K562 (cell line): ENCODE measurements around the gene RCOR1. TPM values are rescaled to one million over a fixed set of nuclear protein-coding genes. Genes with fewer than 3 reads are reported as not detected.

Source experiments
- ATAC-seq: fragments of 200-7000 bp; cut with Tn5 transposase; 3 replicates; pipeline ENCODE4 v1.9.1; 2020; ENCODE audit warnings: moderate library complexity
- BruUV-seq: library from RNA; stranded (reverse); fragments of 400-500 nt; replicated peaks from 2 replicates; lab custom pipeline; 2021; lab: Mats Ljungman, UMichigan
- CTCF ChIA-PET: fragments of 300-600 bp; formaldehyde crosslinking; extraction: SDS; loops from one replicate; lab custom pipeline; 2021; ENCODE audit warnings: low intra/inter-chr PET ratio; lab: Yijun Ruan, JAX
- POLR2A ChIA-PET: fragments of 300-600, 350-650 bp; sonication (Branson Sonifier 250); formaldehyde crosslinking; extraction: SDS; loops from one replicate; lab custom pipeline; 2021; ENCODE audit warnings: antibody characterized with exemption, inconsistent platforms; lab: Yijun Ruan, JAX
- DNase-seq, 4 experiments: peaks; one replicate each; pipeline versions ENCODE4 v3.0.0 to v3.0.0-alpha.2; 2011 to 2018; ENCODE audit warnings: low spot score in 3 of 4, mixed read lengths in 3 of 4; ENCODE audit errors: extremely low read depth in 1 of 4
- FAIRE-seq: peaks from 2 replicates; lab custom pipeline; 2011; peaks lifted over from hg19 to GRCh38; lab: Jason Lieb, UNC
- H2AFZ ChIP-seq: 2 replicates; pipeline ENCODE4 v1.6.0; 2011; ENCODE audit warnings: low read depth, low read length, control low read depth, inconsistent platforms
- H3K27ac ChIP-seq: fragments of 200-600 bp; 3 replicates; pipeline ENCODE4 v1.8.0; 2011; ENCODE audit warnings: low read depth, mild to moderate bottlenecking, control low read depth, inconsistent platforms, low read length, moderate library complexity, mixed read lengths; ENCODE audit errors: extremely low read depth
- H3K27me3 ChIP-seq, 2 experiments: fragments of 300-600 bp in 1 of 2; 2 replicates in 1 of 2; 3 replicates in 1 of 2; pipeline versions ENCODE4 v1.6.0 to v1.8.0; 2011; ENCODE audit warnings: inconsistent platforms in 2 of 2, low read length in 2 of 2, mild to moderate bottlenecking in 1 of 2, mixed read lengths in 1 of 2, moderate library complexity in 1 of 2; ENCODE audit not compliant: control insufficient read depth in 2 of 2, insufficient read depth in 2 of 2
- H3K36me3 ChIP-seq: fragments of 300-600 bp; 3 replicates; pipeline ENCODE4 v1.8.0; 2011; ENCODE audit warnings: mild to moderate bottlenecking, low read length, inconsistent platforms; ENCODE audit not compliant: control insufficient read depth, insufficient read depth
- H3K4me1 ChIP-seq, 2 experiments: fragments of 200-600 bp in 1 of 2; replicated peaks in 1 of 2; 2 replicates in 1 of 2; 3 replicates in 1 of 2; pipeline versions ENCODE4 v1.5.1 to v1.8.0; 2011; ENCODE audit warnings: inconsistent platforms in 2 of 2, low read length in 2 of 2, mild to moderate bottlenecking in 1 of 2, mixed read lengths in 1 of 2, moderate library complexity in 1 of 2; ENCODE audit not compliant: control insufficient read depth in 2 of 2, insufficient read depth in 2 of 2
- H3K4me2 ChIP-seq: 2 replicates; pipeline ENCODE4 v1.6.1; 2011; ENCODE audit warnings: low read length, control low read depth, inconsistent platforms, mixed read lengths; ENCODE audit not compliant: insufficient read depth
- H3K4me3 ChIP-seq: fragments of 200-600 bp; sonication (generic), shearing (Covaris generic); 2 replicates; pipeline ENCODE4 v1.5.1; 2016; ENCODE audit warnings: control low read depth, inconsistent platforms
- H3K79me2 ChIP-seq: fragments of 200-600 bp; 3 replicates; pipeline ENCODE4 v1.8.0; 2011; ENCODE audit warnings: low read length, inconsistent platforms; ENCODE audit not compliant: control insufficient read depth, insufficient read depth
- H3K9ac ChIP-seq, 2 experiments: 2 replicates each; pipeline versions ENCODE4 v1.6.0 to v1.6.1; 2011; ENCODE audit warnings: low read depth in 2 of 2, low read length in 2 of 2, control low read depth in 1 of 2, inconsistent platforms in 1 of 2, mild to moderate bottlenecking in 1 of 2, mixed read lengths in 1 of 2; ENCODE audit not compliant: insufficient read depth in 1 of 2
- H3K9me1 ChIP-seq: one replicate; pipeline ENCODE4 v1.6.0; 2011; ENCODE audit warnings: inconsistent platforms, mild to moderate bottlenecking, low read length, moderate library complexity; ENCODE audit not compliant: control insufficient read depth, insufficient read depth
- H3K9me3 ChIP-seq: replicated peaks from 2 replicates; pipeline ENCODE4 v1.5.1; 2011; ENCODE audit warnings: low read depth, low read length, inconsistent platforms; ENCODE audit not compliant: control insufficient read depth, insufficient read depth
- H4K20me1 ChIP-seq: replicated peaks from 2 replicates; pipeline ENCODE4 v1.6.1; 2011; ENCODE audit warnings: low read length, inconsistent platforms, mixed read lengths; ENCODE audit not compliant: control insufficient read depth, insufficient read depth
- ARID1B ChIP-seq: fragments of 450-650 bp; IDR thresholded peaks from 2 replicates; pipeline ENCODE4 v1.6.1; 2016; ENCODE audit warnings: antibody characterized with exemption, mild to moderate bottlenecking, inconsistent platforms
- CBFB ChIP-seq: sonication (generic); formaldehyde crosslinking; IDR thresholded peaks from 2 replicates; pipeline ENCODE4 v1.4.0; 2020; ENCODE audit warnings: mild to moderate bottlenecking, missing genetic modification reagents
- POLR2B ChIP-seq: fragments of 450-650 bp; IDR thresholded peaks from 2 replicates; pipeline ENCODE4 v1.6.1; 2018; ENCODE audit warnings: low read depth; ENCODE audit not compliant: partially characterized antibody
- PRMT5 ChIP-seq: sonication (generic); formaldehyde crosslinking; IDR thresholded peaks from 2 replicates; pipeline ENCODE4 v1.5.0; 2020; ENCODE audit warnings: missing genetic modification reagents
- RCOR1 ChIP-seq, 2 experiments: IDR thresholded peaks; 2 replicates each; pipeline ENCODE4 v1.6.1; 2012; ENCODE audit warnings: low read depth in 2 of 2, low read length in 2 of 2, borderline replicate concordance in 1 of 2, improper control_type of control experiment in 1 of 2
- ZNF764 ChIP-seq: fragments of 250-450 bp; sonication (Bioruptor Pico); IDR thresholded peaks from 2 replicates; pipeline ENCODE4 v1.4.0; 2020; ENCODE audit warnings: low read depth, mild to moderate bottlenecking, moderate library complexity
- WGBS: fragments of 100-300 bp; shearing (Covaris generic); methylation state at CpG from one replicate; pipeline ENCODE4 v1.1.6; 2016; ENCODE audit warnings: low coverage, mixed read lengths; ENCODE audit not compliant: insufficient coverage; ENCODE audit errors: missing lambda C conversion rate; 5-methylcytosine and 5-hydroxymethylcytosine counted together
- in situ Hi-C: fragments of 300-500 bp; cut with MboI; formaldehyde crosslinking; loops from 4 replicates; pipeline ENCODE4 v1.15.0; 2018; ENCODE audit warnings: inconsistent platforms, mixed read lengths
- intact Hi-C: fragments of 100-400 bp; cut with micrococcal nuclease; formaldehyde crosslinking; loops from 2 replicates; pipeline ENCODE4 v1.14.2; 2022
- polyA plus RNA-seq, 8 experiments: library from polyadenylated mRNA; depleted of rRNA in 4 of 8; stranded (reverse) in 5 of 8; unstranded in 3 of 8; fragments of >200 nt; fragmentation: Nextera tagmentation in 2 of 8; fragmentation: Illumina TruSeq in 1 of 8; extraction: Ambion mirVana in 2 of 8; extraction: Trizol in 1 of 8; gene quantifications; 2 replicates each; pipeline versions ENCODE4 v1.2.1 to v1.2.3, GENCODE V29; 2011 to 2014; ENCODE audit warnings: inconsistent platforms in 1 of 8, missing spikeins in 1 of 8
- total RNA-seq, 7 experiments: library from RNA; depleted of rRNA in 6 of 7; stranded (reverse); fragments of >200 nt in 6 of 7; fragmentation: Illumina TruSeq in 2 of 7; extraction: Trizol in 2 of 7; gene quantifications; 2 replicates each; pipeline versions ENCODE4 v1.2.1 to v1.2.3, GENCODE V29; 2011 to 2021; ENCODE audit warnings: low replicate concordance in 1 of 7
- TF ChIP-seq, protein P1 (sequence below): sonication (generic); formaldehyde crosslinking; IDR thresholded peaks from 2 replicates; pipeline ENCODE4 v1.9.0; 2022; ENCODE audit warnings: mild to moderate bottlenecking, missing genetic modification reagents

The RCOR1 gene
- total and polyA plus RNA-seq, 9 of the 15 experiments (the other 6 are each of a cell fraction or from before 2014, with no cell fraction given) = 8.5 to 47.9 (median 20.9) TPM

DNA sequence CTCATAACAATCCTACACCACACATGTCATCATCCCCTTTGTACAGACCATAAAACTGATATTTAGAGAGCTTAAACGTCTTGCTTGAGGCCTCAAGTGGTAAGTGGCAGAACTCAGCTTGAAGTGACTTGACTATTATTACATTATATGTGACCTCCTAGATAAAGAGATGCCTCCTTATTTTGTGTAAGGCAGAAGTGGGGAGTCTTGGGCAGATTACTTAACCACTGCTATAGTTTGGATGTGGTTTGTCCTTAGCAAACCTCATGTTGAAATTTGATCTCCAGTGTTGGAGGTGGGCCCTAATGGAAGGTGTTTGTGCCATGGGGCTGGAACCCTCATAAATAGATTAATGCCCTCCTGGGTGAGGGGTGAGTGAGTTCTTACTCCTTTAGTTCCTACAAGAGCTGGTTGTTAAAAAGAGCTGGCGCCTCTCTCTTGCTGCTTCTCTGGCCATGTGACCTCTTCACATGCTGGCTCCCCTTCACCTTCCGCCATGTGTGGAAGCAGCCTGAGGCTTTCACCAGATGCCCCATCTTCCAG is 37.4 kb downstream of the RCOR1 start (continued):
- no peak for TF ChIP-seq PRMT5 (CRISPR knock-in tag)
- TF ChIP-seq, protein P1, sequence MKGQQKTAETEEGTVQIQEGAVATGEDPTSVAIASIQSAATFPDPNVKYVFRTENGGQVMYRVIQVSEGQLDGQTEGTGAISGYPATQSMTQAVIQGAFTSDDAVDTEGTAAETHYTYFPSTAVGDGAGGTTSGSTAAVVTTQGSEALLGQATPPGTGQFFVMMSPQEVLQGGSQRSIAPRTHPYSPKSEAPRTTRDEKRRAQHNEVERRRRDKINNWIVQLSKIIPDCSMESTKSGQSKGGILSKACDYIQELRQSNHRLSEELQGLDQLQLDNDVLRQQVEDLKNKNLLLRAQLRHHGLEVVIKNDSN (CRISPR knock-in tag) = no peak

DNA sequence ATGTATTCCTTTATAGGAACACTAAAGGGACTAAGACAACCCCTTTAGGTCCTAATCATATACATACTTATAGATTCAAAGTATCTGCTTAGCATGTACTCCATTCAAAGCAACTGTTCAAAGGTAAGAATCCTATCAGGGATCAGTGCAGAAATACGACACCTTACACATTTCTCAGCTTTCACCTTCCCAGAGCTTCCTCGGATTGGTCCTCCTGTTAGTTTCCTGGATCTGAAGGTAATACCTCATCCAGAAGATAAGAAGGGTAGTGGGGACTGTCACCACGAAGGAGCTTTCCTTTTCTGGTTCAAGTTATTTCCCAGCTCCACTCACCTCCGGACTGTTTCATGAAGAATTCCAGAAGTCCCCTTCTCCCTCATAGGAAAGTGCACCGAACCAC is 38.0 kb downstream of the RCOR1 start:
- DNase-seq (peak in 1 of 4 experiments; percentile 25), FAIRE-seq (no peak), ATAC-seq (peak; percentile 10)
- intact Hi-C loops = no loop called here
- H2AFZ ChIP-seq = no peak overlapping the region
- peaks cover 23 to 34% of the 10 kb centered on the region in 2 experiments for H3K4me1 ChIP-seq
- ChIA-PET CTCF (no interaction called here), POLR2A (interaction anchor here (0.6 to 2.3 kb wide), 6 partner anchors 11 to 126 kb away, joined by 3 to 8 read pairs (median 4); no protein-coding TSS in a partner anchor)
- 36% methylated on average over 5 of the region's 5 CpGs for WGBS
- H3K4me2 ChIP-seq = peak overlapping the region; percentile 54; the same call in 1 of the 2 replicates
- no peak overlapping the region for H3K4me3 ChIP-seq
- no peaks in the 10 kb centered on the region for H3K9me3 ChIP-seq
- TF ChIP-seq ZNF764 (CRISPR knock-in tag) (no peak), RCOR1 (IDR thresholded peaks at IDR 0.05; ENCODE audit: borderline replicate concordance in 1 of 2, low read depth in 2 of 2, low read length in 2 of 2) (no peak), POLR2B (no peak), ARID1B (no peak), CBFB (CRISPR knock-in tag) (no peak)
- H3K27me3 ChIP-seq = no peaks in the 10 kb centered on the region
- in situ Hi-C loops = no loop called here
- peaks cover 29% of the 10 kb centered on the region; the same call in 2 of the 3 replicates for H3K36me3 ChIP-seq
- no peaks in the 10 kb centered on the region for H3K9me1 ChIP-seq
- peaks cover 97% of the 10 kb centered on the region for H3K79me2 ChIP-seq
- H3K27ac ChIP-seq = peak overlapping the region; percentile 57
- H4K20me1 ChIP-seq = 0 out of 2 replicates have a peak, but pooled peaks cover 10% of the 10 kb centered on the region
- no TSS peak for BruUV-seq
- peak overlapping the region; percentile 35 to 70; a peak in 2 of 4 replicates for H3K9ac ChIP-seq
